ENCODE measurements around the gene GPC5. TPM values are rescaled to one million over a fixed set of nuclear protein-coding genes. Genes with fewer than 3 reads are reported as not detected.

GPC5 gene
- total RNA-seq, 1 donor from 2014 or later = 2.5 TPM

GRCh38 chr13:92721620-92722019, 1323.2 kb downstream of the GPC5 start:
- no peaks in the 10 kb centered on the region for H3K36me3 Mint-ChIP-seq
- H3K4me1 Mint-ChIP-seq = peaks cover 4% of the 10 kb centered on the region
- DNase-seq (ENCODE audit: low spot score in 2 of 2, unreplicated experiment in 2 of 2) = no peak
- H3K27me3 Mint-ChIP-seq (ENCODE audit: low read depth) = no peaks in the 10 kb centered on the region
- peaks cover 10% of the 10 kb centered on the region for H3K9me3 Mint-ChIP-seq
- TF ChIP-seq CTCF (IDR thresholded peaks at IDR 0.05; ENCODE audit: unreplicated experiment) = no peak
- no peak overlapping the region for H3K27ac Mint-ChIP-seq
- no peak overlapping the region for H3K4me3 Mint-ChIP-seq

GRCh38 chr13:92727118-92727517, 1328.7 kb downstream of the GPC5 start:
- Mint-ChIP-seq H3K4me3 (no peak overlapping the region), H3K4me1 (peaks cover 4% of the 10 kb centered on the region), H3K27me3 (ENCODE audit: low read depth) (no peaks in the 10 kb centered on the region), H3K27ac (peak overlapping the region; percentile 65), H3K36me3 (no peaks in the 10 kb centered on the region), H3K9me3 (peaks cover 10% of the 10 kb centered on the region)
- DNase-seq (ENCODE audit: low spot score in 2 of 2, unreplicated experiment in 2 of 2) = no peak
- TF ChIP-seq CTCF (IDR thresholded peaks at IDR 0.05; ENCODE audit: unreplicated experiment) = no peak

GRCh38 chr13:92734068-92734467, 1335.6 kb downstream of the GPC5 start:
- no peak for TF ChIP-seq CTCF (IDR thresholded peaks at IDR 0.05; ENCODE audit: unreplicated experiment)
- peaks cover 7% of the 10 kb centered on the region for H3K36me3 Mint-ChIP-seq
- no peak overlapping the region for H3K27ac Mint-ChIP-seq
- peaks cover 14% of the 10 kb centered on the region for H3K9me3 Mint-ChIP-seq
- no peaks in the 10 kb centered on the region for H3K27me3 Mint-ChIP-seq (ENCODE audit: low read depth)
- peaks cover 4% of the 10 kb centered on the region for H3K4me1 Mint-ChIP-seq
- no peak for DNase-seq (ENCODE audit: low spot score in 2 of 2, unreplicated experiment in 2 of 2)
- H3K4me3 Mint-ChIP-seq = no peak overlapping the region

GRCh38 chr13:92734545-92734944, 1336.1 kb downstream of the GPC5 start:
- Mint-ChIP-seq H3K4me3 (no peak overlapping the region), H3K36me3 (peaks cover 7% of the 10 kb centered on the region), H3K4me1 (peaks cover 7% of the 10 kb centered on the region), H3K9me3 (peaks cover 14% of the 10 kb centered on the region), H3K27me3 (ENCODE audit: low read depth) (no peaks in the 10 kb centered on the region), H3K27ac (no peak overlapping the region)
- no peak for TF ChIP-seq CTCF (IDR thresholded peaks at IDR 0.05; ENCODE audit: unreplicated experiment)
- DNase-seq (ENCODE audit: low spot score in 2 of 2, unreplicated experiment in 2 of 2) = no peak

- H3K4me1 Mint-ChIP-seq = peaks cover 10% of the 10 kb centered on the region
- peaks cover 15% of the 10 kb centered on the region for H3K9me3 Mint-ChIP-seq
- no peak for DNase-seq (ENCODE audit: low spot score in 2 of 2, unreplicated experiment in 2 of 2)
- H3K27me3 Mint-ChIP-seq (ENCODE audit: low read depth) = no peaks in the 10 kb centered on the region
- peaks cover 7% of the 10 kb centered on the region for H3K36me3 Mint-ChIP-seq
- H3K27ac Mint-ChIP-seq = no peak overlapping the region
- no peak overlapping the region for H3K4me3 Mint-ChIP-seq
- TF ChIP-seq CTCF (IDR thresholded peaks at IDR 0.05; ENCODE audit: unreplicated experiment) = no peak
Observed at GRCh38 chr13:92735909-92736308, 1337.5 kb downstream of the GPC5 start.

GRCh38 chr13:92739306-92739818, 1340.9 kb downstream of the GPC5 start:
- Mint-ChIP-seq H3K27me3 (ENCODE audit: low read depth) (no peaks in the 10 kb centered on the region), H3K27ac (no peak overlapping the region), H3K4me1 (peaks cover 7% of the 10 kb centered on the region), H3K4me3 (no peak overlapping the region), H3K9me3 (peaks cover 17% of the 10 kb centered on the region), H3K36me3 (peaks cover 7% of the 10 kb centered on the region)
- no peak for TF ChIP-seq CTCF (IDR thresholded peaks at IDR 0.05; ENCODE audit: unreplicated experiment)
- DNase-seq (ENCODE audit: low spot score in 2 of 2, unreplicated experiment in 2 of 2) = no peak
